Measurements from ENCODE around the gene HSPA2. TPM values are rescaled to one million over a fixed set of nuclear protein-coding genes. Genes with fewer than 3 reads are reported as not detected.
"Not testable (repeated sequence)": the region's sequence is repeated elsewhere in the genome, so short reads cannot be mapped to it uniquely, and the experiment has no call there.

HSPA2 gene
- total and polyA plus RNA-seq, 8 donors, result 7.0 to 17.1 (median 12.2) TPM

DNA sequence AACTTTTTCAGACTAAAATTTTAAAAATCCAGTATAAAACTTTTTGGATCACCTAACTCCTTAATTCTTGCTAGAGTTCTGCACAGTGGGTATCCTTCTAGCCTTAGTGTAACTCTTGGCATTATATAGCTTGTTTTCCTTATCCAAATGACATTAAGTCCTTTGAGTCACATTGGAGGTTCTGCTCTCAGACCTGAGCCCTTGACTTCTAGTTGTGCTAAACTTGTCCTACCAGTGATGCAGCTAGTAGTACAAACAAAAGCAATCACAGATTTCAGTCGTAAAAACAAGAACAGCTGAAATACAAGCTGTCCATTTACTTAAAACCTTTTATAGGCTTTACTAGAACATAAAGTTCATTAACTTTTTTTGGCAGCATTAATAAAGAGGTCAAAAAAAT is 25.5 kb upstream of the HSPA2 start:
- DNase-seq (peak in 1 of 4 donors; percentile 30), ATAC-seq (peak; percentile 58)
- intact Hi-C loops (cut with DNase I), result no loop called here
- Histone ChIP-seq H3K27me3 (no peaks in the 10 kb centered on the region), H3K36me3 (no peaks in the 10 kb centered on the region), H3K4me1 (peaks cover 14 to 48% of the 10 kb centered on the region in 2 donors), H3K27ac (no peak overlapping the region), H3K9me3 (no peaks in the 10 kb centered on the region), H3K4me3 (no peak overlapping the region)
- no peak for TF ChIP-seq CTCF (IDR thresholded peaks at IDR 0.05)

GRCh38 chr14:64516969-64517368 is 23.6 kb upstream of the HSPA2 start:
- no peaks in the 10 kb centered on the region for H3K9me3 ChIP-seq
- H3K36me3 ChIP-seq, result peaks cover 0 to 7% of the 10 kb centered on the region in 2 donors
- DNase-seq (no peak), ATAC-seq (no peak)
- no peak overlapping the region for H3K27ac ChIP-seq
- no peaks in the 10 kb centered on the region for H3K27me3 ChIP-seq
- intact Hi-C loops (cut with DNase I), result no loop called here
- TF ChIP-seq CTCF (IDR thresholded peaks at IDR 0.05), result no peak
- H3K4me1 ChIP-seq, result peaks cover 0 to 39% of the 10 kb centered on the region in 2 donors
- H3K4me3 ChIP-seq, result no peak overlapping the region

GRCh38 chr14:64517667-64518066 is 22.9 kb upstream of the HSPA2 start:
- not testable (repeated sequence) for H3K9me3 ChIP-seq, DNase-seq
- peaks cover 0 to 14% of the 10 kb centered on the region in 2 donors for H3K36me3 ChIP-seq

DNA sequence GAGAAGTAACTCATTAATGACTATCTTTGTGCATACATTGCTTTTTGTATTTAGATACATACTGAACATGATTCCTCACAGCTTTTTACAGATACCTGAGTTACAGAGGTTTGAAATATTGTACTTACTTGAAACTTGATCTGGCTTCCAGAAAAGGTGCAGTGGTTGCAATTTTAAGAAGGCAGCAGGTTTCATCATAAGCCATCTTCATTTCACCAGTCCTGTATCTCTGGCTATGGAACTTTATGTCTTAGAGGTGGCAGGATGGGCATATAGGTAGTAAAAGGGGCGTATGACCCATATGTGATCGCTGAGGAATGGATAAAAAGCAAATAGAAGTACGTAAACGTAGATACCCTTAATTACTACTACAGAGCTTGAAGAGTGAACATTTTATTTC is 22.3 kb upstream of the HSPA2 start:
- no peak for TF ChIP-seq CTCF (IDR thresholded peaks at IDR 0.05)
- DNase-seq (no peak), ATAC-seq (no peak)
- Histone ChIP-seq H3K27me3 (no peaks in the 10 kb centered on the region), H3K27ac (no peak overlapping the region), H3K9me3 (no peaks in the 10 kb centered on the region), H3K4me1 (peaks cover 0 to 30% of the 10 kb centered on the region in 2 donors), H3K36me3 (peaks cover 0 to 20% of the 10 kb centered on the region in 2 donors), H3K4me3 (no peak overlapping the region)
- intact Hi-C loops (cut with DNase I), result no loop called here

More at GRCh38 chr14:64517667-64518066, 22.9 kb upstream of the HSPA2 start:
- H3K27me3 ChIP-seq; intact Hi-C loops (cut with DNase I); H3K27ac ChIP-seq; H3K4me3 ChIP-seq; ATAC-seq: not testable (repeated sequence)
- H3K4me1 ChIP-seq, result peaks cover 0 to 32% of the 10 kb centered on the region in 2 donors

DNA sequence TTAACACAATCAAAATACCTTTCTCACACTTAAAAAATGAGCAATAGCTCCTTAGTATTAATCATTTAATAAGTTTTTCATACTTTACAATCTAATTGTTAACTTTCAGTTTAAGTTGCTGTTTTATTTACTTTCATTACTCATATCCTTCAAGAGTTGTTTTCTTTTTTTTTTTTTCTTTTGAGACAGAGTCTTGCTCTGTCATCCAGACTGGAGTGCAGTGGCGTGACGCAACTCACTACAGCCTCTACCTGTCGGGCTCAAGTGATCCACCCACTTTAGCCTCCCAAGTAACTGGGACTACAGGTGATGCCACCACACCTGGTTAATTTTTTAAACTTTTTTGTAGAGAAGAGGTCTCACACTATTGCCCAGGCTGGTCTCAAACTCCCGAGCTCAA is 19.8 kb upstream of the HSPA2 start:
- intact Hi-C loops (cut with DNase I), result no loop called here
- H3K27ac ChIP-seq, result no peak overlapping the region
- ATAC-seq (peak; percentile 45), DNase-seq (peak in 1 of 4 donors; percentile 52)
- no peaks in the 10 kb centered on the region for H3K9me3 ChIP-seq
- no peaks in the 10 kb centered on the region for H3K27me3 ChIP-seq
- H3K4me1 ChIP-seq, result peaks cover 0 to 29% of the 10 kb centered on the region in 2 donors
- peaks cover 0 to 22% of the 10 kb centered on the region in 2 donors for H3K36me3 ChIP-seq
- TF ChIP-seq CTCF (IDR thresholded peaks at IDR 0.05), result no peak
- no peak overlapping the region for H3K4me3 ChIP-seq
